ENCODE results near the gene TMEM128.

- no peak for TF ChIP-seq CTCF (IDR thresholded peaks at IDR 0.05)
- TF ChIP-seq POLR2AphosphoS5 (IDR thresholded peaks at IDR 0.05): no peak
These were observed 41.5 kb upstream of the TMEM128 start for GRCh38 chr4:4289597-4289940.
